Measurements from ENCODE around the gene STMND1. TPM values are rescaled to one million over a fixed set of nuclear protein-coding genes. Genes with fewer than 3 reads are reported as not detected.
"Not testable (repeated sequence)": the region's sequence is repeated elsewhere in the genome, so short reads cannot be mapped to it uniquely, and the experiment has no call there.

The STMND1 gene
- total RNA-seq (2014; rRNA removed; shearing (Covaris generic); ENCODE audit: low replicate concordance): not detected in 2 replicates

DNA sequence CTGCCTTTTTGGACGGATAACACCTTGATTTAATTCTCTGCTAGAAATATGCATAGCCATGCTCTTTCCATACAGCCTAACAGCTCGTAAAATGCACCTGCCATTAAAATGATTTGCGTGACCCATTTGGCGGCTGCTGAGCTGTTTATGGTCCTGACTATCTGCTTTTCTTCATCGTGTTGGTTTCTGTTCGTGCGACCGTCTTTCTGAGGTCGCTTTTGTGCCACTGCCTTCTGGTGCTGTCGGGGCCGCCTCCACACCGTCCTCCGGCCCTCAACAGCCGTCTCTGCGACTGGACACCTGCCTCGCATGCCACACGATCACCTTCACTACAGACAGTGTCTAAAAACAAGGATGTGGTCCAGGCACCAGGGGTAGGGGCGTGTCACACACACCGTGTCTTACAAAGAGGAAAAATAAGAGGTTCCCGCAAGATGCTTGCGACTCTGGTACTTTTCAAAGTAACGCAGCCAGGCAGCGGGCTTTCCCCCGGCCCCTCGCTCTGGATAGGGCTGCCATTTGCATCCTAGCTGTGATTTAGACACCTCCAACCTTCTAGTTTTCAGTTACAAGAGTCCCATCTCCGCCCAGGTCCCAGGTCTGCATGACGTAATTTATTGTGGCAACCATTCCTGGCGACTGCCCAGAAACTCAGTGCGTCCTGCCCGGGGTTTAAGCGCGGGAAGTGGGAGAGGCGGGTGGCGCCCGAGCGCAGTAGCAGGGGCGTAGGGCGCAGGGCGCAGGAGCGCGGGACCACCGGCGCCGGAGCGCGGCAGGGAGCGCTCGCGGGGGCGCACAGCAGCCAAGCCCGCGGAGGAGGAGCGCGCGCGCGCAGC is at the start of gene STMND1:
Gene STMND1, plus strand, starts transcription at position 629 of the 836 bp plus-strand sequence. CDS start 208 bp downstream, outside the sequence.
- Histone ChIP-seq H3K27me3 (peaks cover 4% of the 10 kb centered on the region), H3K4me3 (peak within 1 kb of the TSS; percentile 29), H3K9me3 (no peaks in the 10 kb centered on the region), H3K36me3 (no peaks in the 10 kb centered on the region)
- DNase-seq: peak; percentile 38

- Histone ChIP-seq H3K27me3 (no peaks in the 10 kb centered on the region), H3K4me3 (no peak overlapping the region), H3K36me3 (no peaks in the 10 kb centered on the region), H3K9me3 (no peaks in the 10 kb centered on the region)
- DNase-seq: no peak
These were observed 47.2 kb upstream of the STMND1 start for GRCh38 chr6:17054647-17055046.

GRCh38 chr6:17057322-17057721 is 44.5 kb upstream of the STMND1 start:
- H3K36me3 ChIP-seq: no peaks in the 10 kb centered on the region
- H3K27me3 ChIP-seq: no peaks in the 10 kb centered on the region
- no peaks in the 10 kb centered on the region for H3K9me3 ChIP-seq
- no peak overlapping the region for H3K4me3 ChIP-seq
- DNase-seq: no peak

DNA sequence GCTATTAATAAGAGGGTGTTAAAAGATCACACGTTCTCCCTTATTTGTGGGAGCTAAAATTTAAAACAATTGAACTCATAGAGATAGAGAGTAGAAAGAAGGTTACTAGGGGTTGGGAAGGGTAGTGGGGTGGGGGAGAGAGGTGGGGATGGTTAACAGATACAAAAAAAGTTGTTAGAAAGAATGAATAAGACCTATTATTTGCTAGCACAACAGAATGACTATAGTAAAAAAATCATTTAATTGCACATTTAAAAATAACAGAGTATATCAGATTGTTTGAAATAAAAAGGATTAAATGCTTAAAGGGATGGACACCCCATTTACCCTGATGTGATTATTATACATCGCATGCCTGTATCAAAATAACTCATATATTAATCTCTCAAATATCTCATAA is 43.3 kb upstream of the STMND1 start:
- no peak overlapping the region for H3K4me3 ChIP-seq
- no peaks in the 10 kb centered on the region for H3K27me3 ChIP-seq
- no peak for DNase-seq
- no peaks in the 10 kb centered on the region for H3K36me3 ChIP-seq
- no peaks in the 10 kb centered on the region for H3K9me3 ChIP-seq

GRCh38 chr6:17059022-17059421 is 42.8 kb upstream of the STMND1 start:
- Histone ChIP-seq H3K9me3 (no peaks in the 10 kb centered on the region), H3K36me3 (no peaks in the 10 kb centered on the region), H3K4me3 (no peak overlapping the region), H3K27me3 (no peaks in the 10 kb centered on the region)
- DNase-seq: no peak

GRCh38 chr6:17059850-17060249 is 42.0 kb upstream of the STMND1 start:
- no peak for DNase-seq
- H3K4me3 ChIP-seq: no peak overlapping the region
- H3K36me3 ChIP-seq: no peaks in the 10 kb centered on the region
- H3K27me3 ChIP-seq: no peaks in the 10 kb centered on the region
- H3K9me3 ChIP-seq: no peaks in the 10 kb centered on the region

DNA sequence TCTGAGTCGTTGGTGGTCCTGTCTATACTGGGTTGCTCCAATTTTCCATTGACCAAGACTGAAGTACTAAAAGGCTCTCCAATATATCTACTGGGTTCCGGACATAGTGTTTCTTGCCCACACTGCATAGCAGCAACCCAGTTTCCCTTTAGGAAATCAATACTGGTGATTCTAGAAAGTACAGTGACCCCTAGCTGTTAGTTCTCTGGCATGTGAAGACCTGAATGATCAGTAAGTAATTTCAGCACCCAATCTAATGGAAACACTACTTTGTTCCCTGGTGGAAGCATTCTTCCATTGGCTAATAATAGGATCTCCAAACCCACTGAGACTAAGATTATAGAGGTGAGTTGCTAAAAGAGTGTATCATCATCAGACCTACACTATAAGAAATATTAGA is 40.8 kb upstream of the STMND1 start:
- H3K27me3 ChIP-seq: no peaks in the 10 kb centered on the region
- no peak overlapping the region for H3K4me3 ChIP-seq
- H3K9me3 ChIP-seq: no peaks in the 10 kb centered on the region
- no peaks in the 10 kb centered on the region for H3K36me3 ChIP-seq
- DNase-seq: no peak

DNA sequence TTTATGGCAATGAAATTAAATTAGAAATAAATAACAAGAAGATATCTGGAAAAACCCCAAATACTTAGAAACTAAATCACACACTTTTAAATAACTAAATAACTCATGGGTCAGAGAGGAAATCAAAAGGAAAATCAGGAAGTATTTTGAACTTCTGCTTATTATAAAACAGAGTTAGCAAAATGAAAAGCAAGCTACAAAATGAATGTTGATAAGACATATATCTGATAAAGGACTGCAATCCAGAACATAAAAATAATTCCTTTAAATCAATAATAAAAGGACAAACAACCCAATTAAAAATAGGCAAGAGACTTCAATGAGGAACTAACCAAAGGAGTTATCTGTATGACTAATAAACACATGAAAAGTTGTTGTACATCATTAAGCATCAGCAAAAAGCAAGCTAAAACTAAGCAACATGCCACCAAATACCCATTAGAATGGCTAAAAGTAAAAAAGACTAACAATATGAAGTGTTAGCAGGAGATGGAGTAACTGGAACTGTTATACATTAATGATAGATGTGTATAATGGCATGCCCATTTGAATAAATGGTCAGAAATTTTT is 38.9 kb upstream of the STMND1 start:
- Histone ChIP-seq H3K9me3 (no peaks in the 10 kb centered on the region), H3K36me3 (no peaks in the 10 kb centered on the region), H3K27me3 (no peaks in the 10 kb centered on the region), H3K4me3 (no peak overlapping the region)
- DNase-seq: no peak

DNA sequence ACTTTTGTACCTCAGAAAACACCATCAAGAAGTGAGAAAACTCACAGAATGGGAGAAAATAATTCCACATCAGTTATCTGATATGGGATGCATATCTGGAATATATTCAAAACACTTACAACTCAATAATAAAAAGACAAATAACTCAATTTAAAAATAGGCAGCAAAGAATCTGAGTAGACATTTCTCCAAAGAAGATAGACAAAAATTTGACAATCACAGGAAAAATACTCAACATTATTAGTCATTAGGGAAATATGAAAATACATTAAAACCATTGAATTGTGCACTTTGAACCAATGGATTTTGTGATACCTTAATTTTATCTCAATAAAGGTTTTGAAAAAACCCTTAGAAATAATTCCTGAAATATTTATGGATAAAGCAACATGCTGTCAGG is 36.9 kb upstream of the STMND1 start:
- no peak for DNase-seq
- Histone ChIP-seq H3K27me3 (no peaks in the 10 kb centered on the region), H3K4me3 (no peak overlapping the region), H3K9me3 (no peaks in the 10 kb centered on the region), H3K36me3 (no peaks in the 10 kb centered on the region)

DNA sequence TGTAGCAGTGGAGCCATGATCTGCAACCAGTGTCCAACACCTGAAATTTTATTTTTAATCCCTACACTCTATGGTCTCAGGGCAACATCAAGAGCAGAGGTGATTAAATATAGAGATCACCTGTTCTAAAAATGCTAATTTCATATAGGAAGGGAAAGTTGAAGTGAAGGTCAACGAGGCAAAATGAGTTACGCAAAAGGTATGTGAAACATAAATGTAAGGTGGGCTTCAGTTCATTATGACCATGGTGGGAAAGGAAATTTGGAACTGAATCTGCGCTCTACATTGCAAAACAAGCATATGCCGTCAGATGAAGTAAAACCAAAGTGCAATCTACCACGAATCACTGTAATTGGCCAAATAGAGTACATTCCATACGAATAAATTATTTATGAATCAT is 35.2 kb upstream of the STMND1 start:
- no peaks in the 10 kb centered on the region for H3K9me3 ChIP-seq
- no peaks in the 10 kb centered on the region for H3K36me3 ChIP-seq
- no peak overlapping the region for H3K4me3 ChIP-seq
- DNase-seq: no peak
- H3K27me3 ChIP-seq: no peaks in the 10 kb centered on the region

DNA sequence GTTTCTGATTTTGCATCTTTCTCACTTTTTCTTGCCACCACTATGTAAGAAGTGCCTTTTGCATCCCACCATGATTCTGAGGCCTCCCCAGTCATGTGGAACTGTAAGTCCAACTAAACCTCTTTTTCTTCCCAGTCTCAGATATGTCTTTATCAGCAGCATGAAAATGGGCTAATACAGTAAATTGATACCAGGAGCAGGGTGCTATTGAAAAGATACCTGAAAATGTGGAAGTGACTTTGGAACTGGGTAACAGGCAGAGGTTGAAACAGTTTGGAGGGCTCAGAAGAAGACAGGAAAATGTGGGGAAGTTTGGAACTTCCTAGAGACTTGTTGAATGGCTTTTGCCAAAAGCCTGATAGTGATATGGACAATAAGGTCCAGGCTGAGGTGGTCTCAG is 32.9 kb upstream of the STMND1 start:
- not testable (repeated sequence) for H3K27me3 ChIP-seq

GRCh38 chr6:17070400-17070799 is 31.4 kb upstream of the STMND1 start:
- not testable (repeated sequence) for DNase-seq, H3K9me3 ChIP-seq, H3K4me3 ChIP-seq, H3K27me3 ChIP-seq, H3K36me3 ChIP-seq

More for the DNA sequence above, 32.9 kb upstream of the STMND1 start:
- not testable (repeated sequence) for H3K4me3 ChIP-seq, H3K36me3 ChIP-seq, H3K9me3 ChIP-seq, DNase-seq

GRCh38 chr6:17073596-17073995 is 28.3 kb upstream of the STMND1 start:
- H3K9me3 ChIP-seq, DNase-seq, H3K36me3 ChIP-seq, H3K27me3 ChIP-seq, H3K4me3 ChIP-seq: not testable (repeated sequence)

GRCh38 chr6:17081273-17081672 is 20.6 kb upstream of the STMND1 start:
- no peak for DNase-seq
- Histone ChIP-seq H3K36me3 (no peaks in the 10 kb centered on the region), H3K9me3 (no peaks in the 10 kb centered on the region), H3K27me3 (no peaks in the 10 kb centered on the region), H3K4me3 (no peak overlapping the region)

DNA sequence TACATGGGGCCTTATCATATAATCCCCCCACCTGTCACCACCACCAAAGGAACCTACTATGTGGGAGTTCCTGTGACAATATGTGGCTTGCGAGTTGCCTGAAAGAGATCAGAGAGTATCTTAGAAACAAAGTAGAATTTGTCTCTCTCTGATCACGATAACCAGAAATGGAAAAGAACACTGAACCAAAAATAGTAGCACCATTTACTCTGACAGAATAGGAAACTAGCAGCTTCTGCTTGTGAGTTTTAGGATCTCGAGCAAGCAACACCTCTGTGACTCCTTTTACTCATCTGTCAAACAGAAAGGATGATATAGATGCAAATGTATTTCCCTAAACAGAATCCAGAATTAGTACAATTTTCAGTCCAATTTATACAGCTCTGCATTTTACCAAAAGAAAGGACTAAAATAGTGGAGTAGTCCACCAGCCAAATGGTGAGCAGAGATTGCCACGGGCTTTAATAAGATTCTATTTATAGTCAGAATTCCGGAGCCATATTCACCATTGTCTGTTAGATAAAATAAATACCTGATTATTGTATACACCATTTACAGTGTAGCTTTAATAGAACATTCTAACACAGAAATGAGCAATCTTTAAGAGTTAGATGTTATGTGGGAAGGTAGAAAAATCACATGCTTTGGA is 19.9 kb upstream of the STMND1 start:
- Histone ChIP-seq H3K27me3 (no peaks in the 10 kb centered on the region), H3K9me3 (no peaks in the 10 kb centered on the region), H3K4me3 (no peak overlapping the region), H3K36me3 (no peaks in the 10 kb centered on the region)
- DNase-seq: no peak

- Histone ChIP-seq H3K4me3 (no peak overlapping the region), H3K36me3 (no peaks in the 10 kb centered on the region), H3K27me3 (no peaks in the 10 kb centered on the region), H3K9me3 (no peaks in the 10 kb centered on the region)
- DNase-seq: no peak
These were observed 18.5 kb upstream of the STMND1 start for GRCh38 chr6:17083397-17083796.

DNA sequence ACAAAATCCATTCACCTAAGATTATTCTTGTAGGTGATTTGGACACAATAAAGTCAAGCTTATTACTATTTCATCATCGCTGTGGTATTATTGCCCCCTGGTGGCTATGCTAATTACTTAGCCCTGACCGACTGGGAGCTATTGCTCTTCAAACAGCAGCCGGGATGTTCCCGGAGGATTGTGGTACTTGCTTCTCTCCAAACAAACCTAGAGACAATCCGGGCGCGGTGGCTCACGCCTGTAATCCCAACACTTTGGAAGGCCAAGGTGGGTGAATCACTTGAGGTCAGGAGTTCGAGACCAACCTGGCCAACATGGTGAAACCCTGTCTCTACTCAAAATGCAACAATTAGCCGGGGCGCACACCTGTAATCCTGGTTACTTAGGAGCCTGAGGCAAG is 15.4 kb upstream of the STMND1 start:
- peak; percentile 54 for DNase-seq
- no peaks in the 10 kb centered on the region for H3K36me3 ChIP-seq

More for the DNA sequence above, 15.4 kb upstream of the STMND1 start:
- no peaks in the 10 kb centered on the region for H3K27me3 ChIP-seq
- no peaks in the 10 kb centered on the region for H3K9me3 ChIP-seq
- no peak overlapping the region for H3K4me3 ChIP-seq
